Panc1 (cell line): ENCODE data around the gene FAM13A.

Source experiments
- TCF7L2 ChIP-seq: IDR thresholded peaks from 2 replicates; pipeline ENCODE4 v1.6.1; 2011; ENCODE audit warnings: mild to moderate bottlenecking, low read depth, low read length, inconsistent platforms
- TF ChIP-seq, protein P1 (sequence below): fragments of 450-650 bp; IDR thresholded peaks from 2 replicates; pipeline ENCODE4 v1.5.1; 2017; ENCODE audit warnings: mild to moderate bottlenecking

DNA sequence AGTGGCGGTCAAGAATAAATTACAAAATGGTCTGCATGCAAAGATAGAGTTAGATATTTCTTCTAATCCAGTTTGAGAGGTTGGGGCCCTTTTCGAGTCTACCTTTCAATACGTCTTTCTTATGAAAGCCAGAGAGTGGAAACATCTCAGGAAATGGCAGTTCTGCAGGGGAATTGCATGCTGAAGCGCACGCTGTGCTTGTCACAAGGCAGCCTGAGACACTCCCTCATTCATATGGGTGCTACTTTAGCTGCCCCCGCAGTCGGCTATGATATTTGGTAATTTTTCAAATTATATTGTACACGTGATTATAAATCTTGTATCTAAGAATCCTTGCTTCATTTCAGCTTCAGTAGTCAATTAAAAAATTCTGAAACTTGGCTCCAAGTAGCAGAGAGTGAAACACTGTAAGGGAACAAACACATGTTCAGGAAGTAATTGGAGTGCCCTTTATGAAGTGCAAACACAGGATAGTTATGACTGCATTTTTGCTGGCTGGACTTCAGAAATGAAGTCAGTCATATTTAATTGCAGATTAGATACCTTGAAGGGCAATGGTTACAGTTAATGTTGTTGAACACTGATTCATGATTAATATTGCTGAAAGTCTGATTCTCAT, 213.8 kb downstream of the FAM13A start:
- TF ChIP-seq, protein P1, sequence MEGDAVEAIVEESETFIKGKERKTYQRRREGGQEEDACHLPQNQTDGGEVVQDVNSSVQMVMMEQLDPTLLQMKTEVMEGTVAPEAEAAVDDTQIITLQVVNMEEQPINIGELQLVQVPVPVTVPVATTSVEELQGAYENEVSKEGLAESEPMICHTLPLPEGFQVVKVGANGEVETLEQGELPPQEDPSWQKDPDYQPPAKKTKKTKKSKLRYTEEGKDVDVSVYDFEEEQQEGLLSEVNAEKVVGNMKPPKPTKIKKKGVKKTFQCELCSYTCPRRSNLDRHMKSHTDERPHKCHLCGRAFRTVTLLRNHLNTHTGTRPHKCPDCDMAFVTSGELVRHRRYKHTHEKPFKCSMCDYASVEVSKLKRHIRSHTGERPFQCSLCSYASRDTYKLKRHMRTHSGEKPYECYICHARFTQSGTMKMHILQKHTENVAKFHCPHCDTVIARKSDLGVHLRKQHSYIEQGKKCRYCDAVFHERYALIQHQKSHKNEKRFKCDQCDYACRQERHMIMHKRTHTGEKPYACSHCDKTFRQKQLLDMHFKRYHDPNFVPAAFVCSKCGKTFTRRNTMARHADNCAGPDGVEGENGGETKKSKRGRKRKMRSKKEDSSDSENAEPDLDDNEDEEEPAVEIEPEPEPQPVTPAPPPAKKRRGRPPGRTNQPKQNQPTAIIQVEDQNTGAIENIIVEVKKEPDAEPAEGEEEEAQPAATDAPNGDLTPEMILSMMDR, result no peak
- no peak for TF ChIP-seq TCF7L2
